ENCODE measurements around the gene DDX24. TPM values are rescaled to one million over a fixed set of nuclear protein-coding genes. Genes with fewer than 3 reads are reported as not detected.

Gene DDX24
- total and polyA plus RNA-seq, 9 of the 15 experiments (the other 6 are each of a cell fraction or from before 2014, with no cell fraction given), result 82.4 to 175 (median 122) TPM

DNA sequence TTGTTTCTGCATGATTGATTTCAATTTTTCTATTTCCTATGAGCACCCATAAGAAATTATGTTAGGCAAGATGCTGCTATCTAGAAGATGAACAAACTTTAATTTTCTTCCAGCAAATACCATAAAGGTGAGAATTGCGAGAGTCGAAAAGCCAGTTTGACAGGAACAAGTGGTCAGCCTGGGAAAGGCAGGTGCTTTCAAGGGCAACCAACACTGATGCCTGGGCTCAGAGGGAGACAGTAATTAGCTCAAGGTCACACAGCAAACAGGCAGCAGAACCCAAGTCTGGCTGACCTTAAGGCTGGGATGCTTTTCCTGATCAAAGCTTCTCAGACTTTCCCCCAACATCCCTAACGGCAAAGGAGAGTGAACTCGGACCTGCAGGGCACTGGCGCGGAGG lies 61.7 kb downstream of the DDX24 start (continued):
- TF ChIP-seq HNRNPK (IDR thresholded peaks at IDR 0.05; ENCODE audit: low read depth, low read length, poor library complexity, severe bottlenecking), result no peak
- TF ChIP-seq RCOR1 (IDR thresholded peaks at IDR 0.05; ENCODE audit: borderline replicate concordance in 1 of 2, low read depth in 2 of 2, low read length in 2 of 2), result no peak

DNA sequence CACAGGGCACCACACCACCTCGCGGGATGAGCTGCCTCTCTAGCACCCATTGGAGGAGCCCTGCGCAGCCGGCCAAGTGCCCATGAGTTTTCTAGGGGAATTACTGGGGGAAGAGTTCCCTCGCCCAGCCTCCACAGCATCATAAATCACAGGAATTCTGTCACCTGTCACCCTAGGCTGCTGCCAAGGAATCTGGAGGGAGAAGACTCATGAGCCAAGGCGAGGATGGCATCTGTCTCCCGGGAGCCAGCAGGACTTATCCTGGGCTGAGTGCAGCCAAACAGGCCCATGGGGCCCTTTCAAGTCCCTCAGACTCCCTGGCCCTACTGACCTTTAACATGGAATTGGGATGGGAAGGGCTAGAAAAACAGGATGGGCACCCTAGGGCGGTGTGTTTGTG lies 62.7 kb downstream of the DDX24 start:
- no peak overlapping the region for H3K27ac ChIP-seq (ENCODE audit: extremely low read depth, low read depth, low read length)
- 0% methylated on average over 8 of the region's 8 CpGs for WGBS (ENCODE audit: insufficient coverage, low coverage, missing lambda C conversion rate)
- CTCF ChIA-PET (ENCODE audit: low intra/inter-chr PET ratio), result no interaction called here
- H4K20me1 ChIP-seq (replicated peaks; ENCODE audit: control insufficient read depth, insufficient read depth, low read length), result no peaks in the 10 kb centered on the region
- FAIRE-seq, result no peak
- DNase-seq (ENCODE audit: extremely low read depth in 1 of 4, low spot score in 3 of 4), result no peak
- intact Hi-C loops (cut with micrococcal nuclease), result no loop called here
- ATAC-seq, result no peak
- H3K9me3 ChIP-seq (replicated peaks; ENCODE audit: control insufficient read depth, insufficient read depth, low read depth, low read length), result no peaks in the 10 kb centered on the region
- H3K4me1 ChIP-seq (replicated peaks in 1 of 2; ENCODE audit: control insufficient read depth in 2 of 2, insufficient read depth in 2 of 2, low read length in 2 of 2), result no peaks in the 10 kb centered on the region
- peaks cover 0 to 31% of the 10 kb centered on the region in 2 experiments; a peak in 3 of 5 replicates for H3K27me3 ChIP-seq (ENCODE audit: control insufficient read depth in 2 of 2, insufficient read depth in 2 of 2, low read length in 2 of 2)
- no TSS peak for BruUV-seq (replicated peaks)
- no peak overlapping the region for H2AFZ ChIP-seq (ENCODE audit: low read depth, low read length)
- POLR2A ChIA-PET, result no interaction called here
- no peaks in the 10 kb centered on the region for H3K9me1 ChIP-seq (ENCODE audit: control insufficient read depth, insufficient read depth, low read length)
- H3K9ac ChIP-seq (ENCODE audit: insufficient read depth in 1 of 2, low read depth in 2 of 2, low read length in 2 of 2), result no peak overlapping the region
- no peak overlapping the region for H3K4me2 ChIP-seq (ENCODE audit: insufficient read depth, low read length)
- no peaks in the 10 kb centered on the region for H3K79me2 ChIP-seq (ENCODE audit: control insufficient read depth, insufficient read depth, low read length)
- H3K4me3 ChIP-seq, result no peak overlapping the region
- TF ChIP-seq, protein P1, sequence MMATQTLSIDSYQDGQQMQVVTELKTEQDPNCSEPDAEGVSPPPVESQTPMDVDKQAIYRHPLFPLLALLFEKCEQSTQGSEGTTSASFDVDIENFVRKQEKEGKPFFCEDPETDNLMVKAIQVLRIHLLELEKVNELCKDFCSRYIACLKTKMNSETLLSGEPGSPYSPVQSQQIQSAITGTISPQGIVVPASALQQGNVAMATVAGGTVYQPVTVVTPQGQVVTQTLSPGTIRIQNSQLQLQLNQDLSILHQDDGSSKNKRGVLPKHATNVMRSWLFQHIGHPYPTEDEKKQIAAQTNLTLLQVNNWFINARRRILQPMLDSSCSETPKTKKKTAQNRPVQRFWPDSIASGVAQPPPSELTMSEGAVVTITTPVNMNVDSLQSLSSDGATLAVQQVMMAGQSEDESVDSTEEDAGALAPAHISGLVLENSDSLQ (IDR thresholded peaks at IDR 0.05), result peak; percentile 15; the same call in 1 of the 2 replicates
- no peak for TF ChIP-seq ERF (CRISPR knock-in tag; IDR thresholded peaks at IDR 0.05)
- peak; percentile 23 for TF ChIP-seq MEIS2 (IDR thresholded peaks at IDR 0.05; ENCODE audit: partially characterized antibody)
- no peaks in the 10 kb centered on the region for H3K36me3 ChIP-seq (ENCODE audit: control insufficient read depth, insufficient read depth, low read length)
- in situ Hi-C loops (cut with MboI), result no loop called here
